HepG2 (cell line): ENCODE results near the gene GSDMA. TPM values are rescaled to one million over a fixed set of nuclear protein-coding genes. Genes with fewer than 3 reads are reported as not detected.

Experiments used
- CCDC6 ChIP-seq: sonication (generic); formaldehyde crosslinking; IDR thresholded peaks from 2 replicates; pipeline ENCODE4 v1.8.1; 2022; ENCODE audit warnings: mild to moderate bottlenecking, missing genetic modification reagents, moderate library complexity
- ELF1 ChIP-seq: sonication (generic); formaldehyde crosslinking; IDR thresholded peaks from 2 replicates; pipeline ENCODE4 v1.4.0; 2020; ENCODE audit warnings: missing genetic modification reagents
- GMEB1 ChIP-seq: sonication (generic); formaldehyde crosslinking; IDR thresholded peaks from 2 replicates; pipeline ENCODE4 v1.5.1; 2020; ENCODE audit warnings: missing genetic modification reagents, mild to moderate bottlenecking, borderline replicate concordance
- HCFC1 ChIP-seq: fragments of 150-350 bp; IDR thresholded peaks from 2 replicates; pipeline ENCODE4 v1.6.1; 2014; ENCODE audit warnings: low read depth, low read length
- MEIS2 ChIP-seq: sonication (generic); formaldehyde crosslinking; IDR thresholded peaks from 2 replicates; pipeline ENCODE4 v1.9.0; 2021; ENCODE audit warnings: mild to moderate bottlenecking, missing genetic modification reagents
- NFAT5 ChIP-seq: sonication (generic); formaldehyde crosslinking; IDR thresholded peaks from 2 replicates; pipeline ENCODE4 v1.4.0; 2020; ENCODE audit warnings: missing genetic modification reagents
- RNF219 ChIP-seq: sonication (generic); formaldehyde crosslinking; IDR thresholded peaks from 2 replicates; pipeline ENCODE4 v1.5.0; 2020; ENCODE audit warnings: mild to moderate bottlenecking, missing genetic modification reagents
- SIN3B ChIP-seq: fragments of 150-350 bp; IDR thresholded peaks from 2 replicates; pipeline ENCODE4 v1.6.1; 2014; ENCODE audit warnings: low read length
- SNAPC5 ChIP-seq: sonication (generic); formaldehyde crosslinking; IDR thresholded peaks from 2 replicates; pipeline ENCODE4 v1.8.1; 2023; ENCODE audit warnings: mild to moderate bottlenecking, missing genetic modification reagents, borderline replicate concordance
- TEF ChIP-seq: sonication (generic); formaldehyde crosslinking; IDR thresholded peaks from 2 replicates; pipeline ENCODE4 v1.5.0; 2020; ENCODE audit warnings: missing genetic modification reagents
- THYN1 ChIP-seq: sonication (generic); formaldehyde crosslinking; IDR thresholded peaks from 2 replicates; pipeline ENCODE4 v1.8.1; 2023; ENCODE audit warnings: low read depth, mild to moderate bottlenecking, moderate library complexity, missing genetic modification reagents, borderline replicate concordance
- ZKSCAN5 ChIP-seq: sonication (generic); formaldehyde crosslinking; IDR thresholded peaks from 2 replicates; pipeline ENCODE4 v1.5.1; 2020; ENCODE audit warnings: mild to moderate bottlenecking, missing genetic modification reagents
- ZNF484 ChIP-seq: sonication (generic); formaldehyde crosslinking; IDR thresholded peaks from 2 replicates; pipeline ENCODE4 v1.5.1; 2020; ENCODE audit warnings: mild to moderate bottlenecking, low read depth, missing genetic modification reagents, borderline replicate concordance
- ZNF607 ChIP-seq: sonication (generic); formaldehyde crosslinking; IDR thresholded peaks from 2 replicates; pipeline ENCODE4 v1.5.1; 2020; ENCODE audit warnings: missing genetic modification reagents, mild to moderate bottlenecking, borderline replicate concordance
- ZNF7 ChIP-seq: IDR thresholded peaks from 2 replicates; pipeline ENCODE4 v1.6.1; 2016; ENCODE audit warnings: missing biosample characterization, missing genetic modification reagents
- ZNF781 ChIP-seq: sonication (generic); formaldehyde crosslinking; IDR thresholded peaks from 2 replicates; pipeline ENCODE4 v1.5.1; 2020; ENCODE audit warnings: borderline replicate concordance, mild to moderate bottlenecking, missing genetic modification reagents; ENCODE audit errors: not compliant biosample characterization
- polyA plus RNA-seq, 8 experiments: library from polyadenylated mRNA; depleted of rRNA in 3 of 8; stranded (reverse) in 7 of 8; unstranded in 1 of 8; fragments of >200 nt; fragmentation: Illumina TruSeq in 4 of 8; extraction: Trizol in 4 of 8; gene quantifications; 2 replicates each; pipeline versions ENCODE4 v1.2.1 to v1.2.3, GENCODE V29; 2011 to 2016; ENCODE audit warnings: low read depth in 4 of 8, missing spikeins in 1 of 8, mixed read lengths in 1 of 8; ENCODE audit not compliant: insufficient read depth in 1 of 8
- total RNA-seq, 5 experiments: library from RNA; depleted of rRNA; stranded (reverse); fragments of >200 nt; fragmentation: Illumina TruSeq; extraction: Trizol; gene quantifications; 2 replicates each; pipeline ENCODE4 v1.2.3, GENCODE V29; 2016; ENCODE audit warnings: low read depth in 1 of 5
- TF ChIP-seq, protein P1 (sequence below): IDR thresholded peaks from 2 replicates; pipeline ENCODE4 v1.6.1; 2016; ENCODE audit warnings: missing genetic modification reagents, missing compliant biosample characterization

Gene GSDMA
- total and polyA plus RNA-seq, 2 of the 13 experiments (the other 11 are each of a cell fraction or from before 2014, with no cell fraction given): not detected

- TF ChIP-seq SIN3B (peak; percentile 86), TEF (CRISPR knock-in tag) (peak; percentile 82), SNAPC5 (CRISPR knock-in tag) (peak; percentile 24; the same call in 1 of the 2 replicates), ZNF607 (CRISPR knock-in tag) (peak; percentile 98), HCFC1 (peak; percentile 91), ZNF484 (CRISPR knock-in tag) (peak; percentile 95; the same call in 1 of the 2 replicates), THYN1 (CRISPR knock-in tag) (no peak), NFAT5 (CRISPR knock-in tag) (peak; percentile 95; the same call in 1 of the 2 replicates), GMEB1 (CRISPR knock-in tag) (peak; percentile 91), ZNF781 (CRISPR knock-in tag) (peak; percentile 94), RNF219 (CRISPR knock-in tag) (peak; percentile 71; the same call in 1 of the 2 replicates), ZKSCAN5 (peak; percentile 42; the same call in 1 of the 2 replicates), CCDC6 (peak; percentile 97), ZNF7 (CRISPR knock-in tag) (peak; percentile 63), ELF1 (CRISPR knock-in tag) (peak; percentile 88), MEIS2 (CRISPR knock-in tag) (peak; percentile 73; the same call in 1 of the 2 replicates)
- TF ChIP-seq, protein P1, sequence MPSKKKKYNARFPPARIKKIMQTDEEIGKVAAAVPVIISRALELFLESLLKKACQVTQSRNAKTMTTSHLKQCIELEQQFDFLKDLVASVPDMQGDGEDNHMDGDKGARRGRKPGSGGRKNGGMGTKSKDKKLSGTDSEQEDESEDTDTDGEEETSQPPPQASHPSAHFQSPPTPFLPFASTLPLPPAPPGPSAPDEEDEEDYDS (CRISPR knock-in tag): peak; percentile 82
Measured at GRCh38 chr17:39980351-39981206, 17.8 kb downstream of the GSDMA start, which contains the start of gene PSMD3 (continued).
